ENCODE data around the gene ZNF74. TPM values are rescaled to one million over a fixed set of nuclear protein-coding genes. Genes with fewer than 3 reads are reported as not detected.
A peak's percentile ranks its signal among the peaks of the same experiment; 100 is the strongest.

Gene ZNF74
- total RNA-seq, 2 experiments from 2014 or later, result 11.5 to 12.2 TPM

GRCh38 chr22:20427945-20428417 lies 34.0 kb downstream of the ZNF74 start:
- H3K4me1 Mint-ChIP-seq, result peaks cover 12% of the 10 kb centered on the region
- no peak overlapping the region for H3K27ac Mint-ChIP-seq
- peaks cover 61% of the 10 kb centered on the region for H3K27me3 Mint-ChIP-seq
- H3K36me3 Mint-ChIP-seq, result no peaks in the 10 kb centered on the region
- H3K4me3 Mint-ChIP-seq, result no peak overlapping the region
- H3K9me3 Mint-ChIP-seq, result no peaks in the 10 kb centered on the region
- no peak for DNase-seq

DNA sequence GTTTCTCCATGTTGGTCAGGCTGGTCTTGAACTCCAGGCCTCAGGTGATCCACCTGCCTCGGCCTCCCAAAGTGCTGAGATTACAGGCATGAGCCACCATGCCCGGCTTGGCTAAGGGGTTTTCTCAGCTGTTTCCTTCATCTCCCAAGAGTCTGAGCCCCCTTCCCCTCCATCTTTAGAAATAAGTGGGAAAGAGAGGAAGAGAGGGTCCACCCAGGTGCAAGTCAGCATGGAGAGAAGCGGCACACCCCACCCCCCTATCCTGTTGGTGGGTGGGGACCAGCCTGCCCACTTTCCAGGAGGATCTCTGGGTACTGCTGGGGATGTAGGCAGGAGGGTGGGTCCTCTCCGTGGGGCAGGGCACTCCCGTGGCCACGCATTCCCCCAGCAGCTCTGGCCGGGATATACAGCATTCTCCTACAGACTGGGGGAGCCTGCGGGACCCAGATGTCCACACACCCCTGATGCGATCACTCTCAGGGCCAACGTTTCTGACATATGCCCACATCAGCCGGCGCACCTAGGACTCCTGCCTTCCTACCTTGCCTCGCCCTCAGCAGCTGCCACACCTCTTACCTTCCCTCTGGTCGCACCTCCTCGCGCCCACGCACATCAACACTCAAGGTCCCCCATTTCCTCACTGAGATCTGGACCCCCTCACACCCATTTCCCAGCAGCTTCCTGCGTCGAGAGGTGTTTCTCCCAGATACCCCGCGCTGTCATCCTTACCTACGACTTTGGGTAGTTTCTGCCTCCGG lies 34.7 kb downstream of the ZNF74 start:
- Mint-ChIP-seq H3K9me3 (no peaks in the 10 kb centered on the region), H3K27ac (no peak overlapping the region), H3K27me3 (peaks cover 61% of the 10 kb centered on the region), H3K4me1 (peaks cover 12% of the 10 kb centered on the region), H3K36me3 (no peaks in the 10 kb centered on the region), H3K4me3 (peak overlapping the region; percentile 72)
- DNase-seq, result no peak

GRCh38 chr22:20429254-20430100 lies 35.5 kb downstream of the ZNF74 start:
- H3K27ac Mint-ChIP-seq, result no peak overlapping the region
- DNase-seq, result peak; percentile 79
- peaks cover 62% of the 10 kb centered on the region for H3K27me3 Mint-ChIP-seq
- no peaks in the 10 kb centered on the region for H3K9me3 Mint-ChIP-seq
- peaks cover 12% of the 10 kb centered on the region for H3K4me1 Mint-ChIP-seq
- H3K4me3 Mint-ChIP-seq, result peak overlapping the region; percentile 72
- no peaks in the 10 kb centered on the region for H3K36me3 Mint-ChIP-seq

DNA sequence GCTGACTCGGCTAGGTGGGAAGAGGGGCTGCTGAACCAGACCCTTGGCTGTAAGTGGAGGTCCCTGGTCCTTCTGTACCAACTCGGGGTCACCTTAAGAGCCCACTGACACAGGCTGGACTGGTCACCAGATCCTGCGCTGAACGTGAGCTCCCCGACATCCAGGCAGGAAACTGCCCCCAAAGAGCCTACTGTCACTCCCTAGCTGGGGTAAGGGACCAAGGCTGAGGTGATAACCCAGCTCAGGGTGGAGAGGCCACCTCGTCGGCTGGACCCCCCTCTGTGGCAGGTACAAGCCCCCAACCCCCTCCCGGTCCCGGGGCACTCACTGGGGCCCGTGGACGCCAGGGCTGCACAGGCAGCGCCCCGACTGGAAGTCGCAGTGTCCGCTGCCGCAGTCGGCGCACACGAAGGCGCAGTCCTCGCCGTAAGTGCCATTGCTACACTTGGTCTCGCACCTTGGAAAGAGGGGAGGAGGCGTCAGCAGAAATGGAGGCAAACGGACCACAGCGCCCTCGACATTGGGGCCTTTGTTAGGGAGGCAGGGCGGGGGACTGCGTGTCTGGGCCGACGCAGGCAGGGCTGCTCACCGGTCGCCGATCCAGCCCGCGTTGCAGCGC lies 36.3 kb downstream of the ZNF74 start:
- no peak for DNase-seq
- H3K36me3 Mint-ChIP-seq, result no peaks in the 10 kb centered on the region
- H3K4me3 Mint-ChIP-seq, result peak overlapping the region; percentile 62
- H3K4me1 Mint-ChIP-seq, result peaks cover 12% of the 10 kb centered on the region
- no peaks in the 10 kb centered on the region for H3K9me3 Mint-ChIP-seq
- no peak overlapping the region for H3K27ac Mint-ChIP-seq
- H3K27me3 Mint-ChIP-seq, result peaks cover 70% of the 10 kb centered on the region

DNA sequence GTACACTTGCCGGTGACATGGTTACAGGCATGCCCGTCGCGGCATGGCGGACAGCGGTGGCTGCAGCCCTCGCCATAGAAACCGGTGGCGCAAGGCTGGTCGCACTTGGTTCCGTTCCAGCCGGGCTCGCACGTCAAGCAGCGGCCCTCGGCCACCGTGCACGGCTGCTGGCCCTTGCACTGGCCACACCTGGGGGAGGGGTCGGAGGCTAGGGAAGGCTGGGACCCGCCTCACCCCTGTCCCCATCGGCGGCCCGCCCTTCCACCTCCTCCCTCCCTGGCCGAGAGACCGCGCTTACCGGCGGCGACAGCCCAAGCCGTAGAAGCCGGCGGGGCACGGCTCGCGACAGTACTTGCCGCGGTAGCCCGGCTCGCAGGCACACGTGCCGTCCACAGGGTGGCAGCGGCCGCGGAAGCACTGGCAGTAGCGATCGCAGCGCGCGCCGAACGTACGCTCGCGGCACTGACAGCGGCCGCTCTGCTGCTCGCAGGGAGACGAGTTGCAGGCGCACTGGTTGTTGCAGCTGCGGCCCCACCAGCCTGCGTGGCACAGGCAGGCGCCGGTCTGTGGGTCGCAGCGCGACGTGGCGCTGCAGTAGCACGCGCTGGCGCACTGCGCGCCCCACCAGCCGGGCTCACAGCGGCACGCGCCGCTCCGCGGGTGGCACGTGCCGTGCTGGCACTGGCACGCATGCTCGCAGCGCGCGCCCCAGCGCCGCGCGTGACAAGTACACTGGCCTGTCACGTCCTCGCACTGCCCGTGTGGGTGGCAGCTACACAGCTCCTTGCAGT lies 37.0 kb downstream of the ZNF74 start:
- Mint-ChIP-seq H3K36me3 (no peaks in the 10 kb centered on the region), H3K4me1 (peaks cover 12% of the 10 kb centered on the region), H3K27ac (no peak overlapping the region), H3K4me3 (peak overlapping the region; percentile 62), H3K27me3 (peaks cover 77% of the 10 kb centered on the region), H3K9me3 (no peaks in the 10 kb centered on the region)
- DNase-seq, result peak; percentile 71

DNA sequence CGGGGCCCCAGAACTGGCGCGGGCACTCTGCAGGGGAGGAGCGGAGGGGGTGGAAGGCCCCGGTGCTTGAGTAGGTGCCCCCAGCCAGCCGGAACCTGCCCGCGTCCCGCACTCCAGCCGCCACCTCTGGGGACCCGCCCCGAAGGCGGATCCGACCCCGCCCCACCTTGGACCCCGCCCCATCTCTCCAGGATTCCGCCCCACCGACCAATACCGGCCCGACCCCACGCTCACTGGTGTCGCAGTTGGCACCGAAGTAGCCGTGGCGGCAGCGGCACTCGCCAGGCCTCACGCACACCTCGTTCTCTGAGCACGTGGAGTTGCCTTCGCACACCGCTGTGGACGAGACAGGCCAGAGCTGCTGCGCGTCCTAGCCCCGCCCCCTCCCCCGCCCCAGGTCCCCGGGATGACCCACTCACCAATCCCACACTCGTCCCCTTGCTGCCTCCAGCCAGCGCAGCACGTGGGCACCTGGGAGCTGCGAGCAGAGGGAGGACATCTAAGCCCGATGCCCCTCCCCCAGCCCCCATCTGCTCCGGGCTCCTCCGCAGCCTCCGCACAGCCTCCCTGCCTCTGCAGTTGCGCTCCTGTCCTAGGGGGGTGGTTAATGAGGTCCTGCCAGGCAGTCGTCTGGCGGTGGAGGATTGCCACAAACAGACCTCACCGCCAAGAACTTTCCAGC lies 37.7 kb downstream of the ZNF74 start:
- Mint-ChIP-seq H3K9me3 (no peaks in the 10 kb centered on the region), H3K27me3 (peaks cover 75% of the 10 kb centered on the region), H3K4me3 (peak overlapping the region; percentile 6), H3K36me3 (no peaks in the 10 kb centered on the region), H3K27ac (no peak overlapping the region), H3K4me1 (peaks cover 13% of the 10 kb centered on the region)
- DNase-seq, result no peak

DNA sequence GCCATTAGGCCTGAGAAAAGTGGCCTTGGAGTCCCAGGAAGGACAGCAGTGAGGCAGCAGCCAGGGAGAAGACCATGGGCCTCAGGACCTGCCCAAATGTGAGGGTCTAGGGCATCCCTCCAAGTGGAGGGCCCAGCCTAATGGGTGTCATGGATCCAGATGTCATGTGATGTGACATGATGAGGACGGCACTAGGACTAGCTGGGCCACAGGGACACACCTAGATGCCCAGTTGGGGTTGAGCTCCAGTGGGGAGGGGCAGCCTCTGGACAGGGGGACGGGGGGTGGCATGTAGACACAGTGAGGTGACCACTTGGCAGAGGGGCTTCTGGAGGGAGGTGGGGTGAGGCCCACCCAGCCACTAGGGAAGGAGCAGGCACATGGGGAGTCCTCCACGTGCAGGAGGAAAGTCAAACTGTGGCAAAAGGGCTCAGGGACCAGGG lies 38.3 kb downstream of the ZNF74 start:
- Mint-ChIP-seq H3K4me1 (peaks cover 17% of the 10 kb centered on the region), H3K27ac (no peak overlapping the region), H3K27me3 (peaks cover 75% of the 10 kb centered on the region), H3K36me3 (no peaks in the 10 kb centered on the region), H3K4me3 (peak overlapping the region; percentile 6), H3K9me3 (no peaks in the 10 kb centered on the region)
- DNase-seq, result no peak

- no peaks in the 10 kb centered on the region for H3K36me3 Mint-ChIP-seq
- no peak overlapping the region for H3K27ac Mint-ChIP-seq
- peaks cover 72% of the 10 kb centered on the region for H3K27me3 Mint-ChIP-seq
- DNase-seq, result no peak
- H3K4me3 Mint-ChIP-seq, result no peak overlapping the region
- H3K9me3 Mint-ChIP-seq, result no peaks in the 10 kb centered on the region
- H3K4me1 Mint-ChIP-seq, result peaks cover 17% of the 10 kb centered on the region
These were observed 39.2 kb downstream of the ZNF74 start for GRCh38 chr22:20433191-20433590.

GRCh38 chr22:20433686-20434241 lies 39.8 kb downstream of the ZNF74 start:
- Mint-ChIP-seq H3K4me1 (peaks cover 16% of the 10 kb centered on the region), H3K4me3 (no peak overlapping the region), H3K27me3 (peaks cover 72% of the 10 kb centered on the region), H3K9me3 (no peaks in the 10 kb centered on the region), H3K27ac (no peak overlapping the region), H3K36me3 (no peaks in the 10 kb centered on the region)
- no peak for DNase-seq

DNA sequence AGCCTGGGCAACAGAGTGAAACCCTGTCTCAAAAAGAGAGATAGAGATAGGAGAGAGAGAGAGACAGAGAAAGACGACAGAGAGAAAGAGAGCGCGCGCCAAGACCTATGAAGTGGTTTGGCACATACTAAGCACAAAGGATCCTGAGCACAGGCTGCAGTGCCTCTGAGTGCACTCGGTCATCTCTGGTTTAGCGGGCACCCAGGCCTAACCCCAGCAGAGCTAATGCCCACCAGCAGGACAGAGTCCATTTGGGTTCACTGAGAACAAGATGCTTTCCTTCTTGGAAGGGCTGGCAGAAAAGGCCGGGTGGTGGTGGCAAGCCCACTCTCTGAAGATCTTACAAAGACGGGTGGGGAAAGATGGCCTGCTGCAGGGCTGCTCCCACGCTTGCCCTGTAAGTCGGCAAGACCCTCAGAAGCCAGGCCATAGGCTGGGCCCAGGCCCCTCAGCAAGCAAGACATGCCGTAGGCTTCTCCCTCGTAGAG lies 40.4 kb downstream of the ZNF74 start:
- no peak for DNase-seq
- Mint-ChIP-seq H3K27me3 (peaks cover 69% of the 10 kb centered on the region), H3K27ac (no peak overlapping the region), H3K9me3 (no peaks in the 10 kb centered on the region), H3K4me3 (no peak overlapping the region), H3K36me3 (no peaks in the 10 kb centered on the region), H3K4me1 (peaks cover 13% of the 10 kb centered on the region)

- H3K9me3 Mint-ChIP-seq, result no peaks in the 10 kb centered on the region
- no peak overlapping the region for H3K27ac Mint-ChIP-seq
- peaks cover 13% of the 10 kb centered on the region for H3K4me1 Mint-ChIP-seq
- H3K36me3 Mint-ChIP-seq, result no peaks in the 10 kb centered on the region
- no peak overlapping the region for H3K4me3 Mint-ChIP-seq
- DNase-seq, result no peak
- H3K27me3 Mint-ChIP-seq, result peaks cover 73% of the 10 kb centered on the region
These were observed 40.8 kb downstream of the ZNF74 start for GRCh38 chr22:20434773-20435172.

GRCh38 chr22:20435436-20436306 lies 41.7 kb downstream of the ZNF74 start:
- H3K27ac Mint-ChIP-seq, result no peak overlapping the region
- peaks cover 64% of the 10 kb centered on the region for H3K27me3 Mint-ChIP-seq
- H3K4me3 Mint-ChIP-seq, result peak overlapping the region; percentile 19
- H3K9me3 Mint-ChIP-seq, result no peaks in the 10 kb centered on the region
- H3K36me3 Mint-ChIP-seq, result no peaks in the 10 kb centered on the region
- no peak for DNase-seq
- peaks cover 12% of the 10 kb centered on the region for H3K4me1 Mint-ChIP-seq

- no peaks in the 10 kb centered on the region for H3K9me3 Mint-ChIP-seq
- DNase-seq, result no peak
- peaks cover 9% of the 10 kb centered on the region for H3K4me1 Mint-ChIP-seq
- H3K27ac Mint-ChIP-seq, result no peak overlapping the region
- H3K4me3 Mint-ChIP-seq, result peak overlapping the region; percentile 19
- H3K36me3 Mint-ChIP-seq, result no peaks in the 10 kb centered on the region
- peaks cover 61% of the 10 kb centered on the region for H3K27me3 Mint-ChIP-seq
These were observed 42.4 kb downstream of the ZNF74 start for GRCh38 chr22:20436307-20436767.
